CD4-positive, alpha-beta T cell treated with Interleukin-15 for 1 hour (primary cell): ENCODE measurements around the gene FICD.
"Not testable (repeated sequence)": the region's sequence is repeated elsewhere in the genome, so short reads cannot be mapped to it uniquely, and the experiment has no call there.

Experiments used
- DNase-seq: peaks from one replicate; pipeline ENCODE4 v3.0.0-alpha.2; 2020

FICD gene

GRCh38 chr12:108514973-108515814 lies at the start of gene FICD:
Gene FICD, plus strand, starts transcription at chr12:108515277. Its CDS starts 1,696 bp downstream, at chr12:108516973.
- peak; percentile 98 for DNase-seq

- no peak for DNase-seq
Measured at GRCh38 chr12:108465417-108465816, 49.7 kb upstream of the FICD start.

GRCh38 chr12:108468196-108468968 lies 46.7 kb upstream of the FICD start:
- DNase-seq, result no peak

DNA sequence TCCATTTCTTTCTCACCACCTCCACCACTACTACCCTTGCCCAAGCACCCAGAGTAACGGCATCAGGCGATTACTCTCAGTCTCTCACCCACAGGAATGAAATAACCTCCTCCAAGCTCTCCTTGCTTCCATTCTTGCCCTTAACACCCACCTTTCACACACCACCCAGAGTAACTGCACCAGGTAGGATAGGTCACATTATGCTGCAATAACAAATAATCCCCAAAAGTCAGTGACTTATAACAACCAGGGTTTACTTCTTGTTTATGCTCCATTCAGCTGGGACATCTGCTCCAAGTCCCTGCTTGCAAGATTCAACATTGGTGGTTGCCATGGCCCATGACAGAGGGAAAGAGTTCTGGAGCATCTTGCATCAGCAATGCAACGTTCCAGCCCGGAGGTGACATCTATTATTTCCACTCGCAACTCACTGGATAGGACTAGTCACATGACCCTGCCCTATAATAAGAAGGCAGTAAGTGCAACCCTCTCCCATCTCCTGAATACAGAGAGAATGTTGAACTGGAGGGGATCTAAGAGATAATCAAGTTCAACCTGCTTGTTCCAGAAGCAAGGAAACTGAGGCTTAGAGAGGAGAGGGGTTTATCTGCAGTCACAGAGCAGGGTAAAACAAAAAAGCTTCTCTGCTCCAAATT lies 41.5 kb upstream of the FICD start:
- DNase-seq, result no peak

DNA sequence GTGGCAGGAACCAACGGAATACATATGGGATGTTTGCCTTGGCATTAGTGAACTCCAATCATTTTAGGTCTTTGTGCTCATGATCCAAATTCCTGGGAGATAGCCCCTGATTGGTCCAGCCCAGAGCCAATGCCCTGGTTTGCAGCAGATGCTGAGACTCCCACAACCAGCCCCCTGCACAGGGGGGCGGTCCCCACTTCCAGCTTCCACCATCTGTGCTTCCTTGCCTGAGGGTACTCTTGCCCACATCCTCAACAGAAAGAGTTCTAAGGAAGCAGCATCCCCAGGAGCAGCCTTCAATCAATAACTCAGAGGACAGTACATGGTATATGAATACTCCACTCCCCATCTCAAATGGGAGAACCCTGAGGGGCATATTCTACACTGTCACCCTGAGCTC lies 39.7 kb upstream of the FICD start:
- no peak for DNase-seq

DNA sequence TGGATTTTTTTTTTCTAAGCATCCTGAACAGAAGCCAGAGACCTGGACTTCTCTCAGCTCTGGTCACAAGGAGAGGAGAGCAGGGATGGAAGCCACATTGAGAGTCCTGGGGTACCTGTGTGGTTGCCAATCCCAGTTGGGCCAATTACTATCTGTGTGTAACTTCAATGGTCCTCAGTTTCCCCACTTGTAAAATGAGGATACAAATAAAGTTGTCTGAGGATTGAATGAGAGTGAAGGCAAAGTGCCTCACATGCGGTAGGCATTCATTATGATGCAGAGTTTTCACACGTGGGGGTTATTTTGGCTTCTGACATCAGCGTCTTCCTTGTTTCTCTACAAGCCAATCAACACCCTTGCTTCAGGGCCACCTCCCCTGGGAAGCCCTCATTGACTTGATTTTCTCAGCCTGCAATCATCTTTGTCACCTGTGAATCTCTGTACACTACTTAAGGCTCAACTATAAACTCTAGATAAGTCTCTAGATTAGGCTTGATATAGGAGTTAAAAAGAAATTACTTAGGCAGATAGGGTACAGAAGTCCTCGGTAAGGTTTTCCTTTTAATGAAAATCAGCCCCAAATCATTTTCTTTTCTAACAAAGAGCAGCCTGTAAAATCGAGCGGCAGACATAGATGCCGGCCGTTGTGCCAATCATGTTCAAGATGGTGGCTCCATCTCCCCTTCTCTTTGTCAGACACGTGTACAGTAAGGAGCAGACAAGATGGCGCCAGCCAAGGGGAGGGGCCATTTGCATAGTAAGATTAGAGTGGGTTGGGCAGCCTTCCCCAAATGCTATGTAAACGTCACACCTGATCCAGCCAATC lies 37.8 kb upstream of the FICD start:
- no peak for DNase-seq

- DNase-seq, result no peak
Measured at GRCh38 chr12:108477881-108478259, 37.2 kb upstream of the FICD start.

- DNase-seq, result no peak
Measured at GRCh38 chr12:108478611-108479206, 36.4 kb upstream of the FICD start.

DNA sequence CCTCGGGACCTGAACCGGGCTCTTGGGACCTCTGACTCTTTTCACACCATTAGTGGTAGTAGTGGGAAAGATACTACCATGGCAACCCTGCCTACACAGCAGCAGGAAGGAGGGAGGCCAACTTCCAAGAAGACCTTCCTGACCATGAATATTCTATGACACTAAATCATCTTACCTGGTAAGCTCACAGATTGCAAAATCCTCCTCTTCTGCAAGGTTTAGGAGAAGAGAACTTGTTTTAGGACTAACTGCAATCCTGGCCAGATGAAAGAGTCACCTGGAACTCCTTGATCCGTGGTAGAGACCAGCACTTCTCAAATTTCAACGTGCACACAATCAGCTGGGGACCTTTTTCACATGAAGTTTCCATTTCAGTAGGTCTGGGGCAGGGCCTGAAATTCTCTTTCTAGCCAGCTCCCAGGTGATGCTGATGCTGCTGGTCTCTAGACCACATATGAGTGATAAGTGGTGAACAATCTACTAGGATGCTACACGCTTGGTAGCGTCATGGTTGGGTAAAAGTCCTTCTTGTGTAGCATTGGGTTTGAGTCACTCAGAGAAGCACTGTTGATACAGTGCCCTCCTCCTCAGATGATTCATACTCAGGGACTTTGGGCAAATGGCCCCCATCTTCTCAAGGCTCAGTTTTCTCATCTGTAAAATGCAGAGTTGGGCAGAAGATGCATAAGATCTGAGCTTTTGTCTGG lies 35.6 kb upstream of the FICD start:
- DNase-seq, result no peak

- no peak for DNase-seq
Measured at GRCh38 chr12:108482717-108483212, 32.3 kb upstream of the FICD start.

DNA sequence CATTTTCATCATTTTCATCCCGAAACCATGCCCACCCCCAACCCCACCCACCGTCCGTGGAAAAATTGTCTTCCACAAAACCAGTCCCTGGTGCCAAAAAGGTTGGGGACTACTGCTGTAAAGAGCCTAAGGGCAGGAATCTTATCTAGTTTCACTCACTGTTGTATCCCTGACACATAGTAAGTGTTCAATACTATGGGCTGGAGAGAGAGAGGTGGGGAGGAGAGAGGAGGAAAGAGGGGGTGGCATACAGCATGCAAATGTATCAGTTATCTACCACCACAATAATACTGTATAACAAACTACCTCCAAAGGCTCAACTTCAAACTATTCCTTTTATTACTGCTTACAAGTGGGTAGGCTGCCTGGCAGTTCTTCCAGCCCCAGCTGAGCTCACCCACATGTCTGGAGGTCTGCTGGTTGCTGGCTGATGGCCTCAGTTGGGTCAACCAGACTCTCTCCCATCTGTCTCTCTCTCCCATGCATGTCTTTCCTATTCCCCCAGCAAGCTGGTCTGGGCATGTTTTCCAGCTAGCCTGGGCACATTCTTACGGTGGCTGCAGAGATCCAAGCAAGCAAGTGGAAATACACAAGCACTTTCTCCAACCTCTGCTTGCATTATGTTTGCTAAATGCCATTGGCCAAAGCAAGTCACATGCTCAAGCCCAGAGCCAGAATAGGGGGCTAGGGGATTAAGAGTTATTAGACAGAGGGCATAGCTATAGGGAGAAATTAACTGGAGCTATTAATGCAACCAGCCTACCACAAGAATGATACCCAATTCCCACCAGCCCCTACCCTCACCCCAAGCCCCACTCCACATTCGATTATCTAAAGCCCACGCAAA lies 31.6 kb upstream of the FICD start:
- DNase-seq, result no peak

GRCh38 chr12:108484431-108484830 lies 30.6 kb upstream of the FICD start:
- no peak for DNase-seq

DNA sequence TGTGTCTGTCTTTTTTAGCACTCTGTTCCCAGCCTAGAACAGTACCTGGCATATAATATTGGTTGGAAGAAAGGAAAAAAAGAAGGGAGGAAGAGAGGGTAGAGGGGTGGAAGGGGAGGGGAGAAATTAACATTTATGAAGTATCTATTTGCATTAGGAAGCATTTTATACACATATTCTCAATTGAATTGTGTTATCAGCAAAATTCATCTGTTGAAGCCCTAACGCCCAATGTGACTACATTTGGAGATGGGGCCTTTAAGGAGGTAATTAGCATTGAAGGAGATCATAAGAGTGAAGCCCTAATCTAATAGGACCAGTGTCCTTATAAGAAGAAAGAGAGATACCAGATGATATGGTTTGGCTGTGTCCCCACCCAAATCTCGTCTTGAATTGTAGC lies 30.2 kb upstream of the FICD start:
- no peak for DNase-seq

GRCh38 chr12:108485371-108485770 lies 29.7 kb upstream of the FICD start:
- not testable (repeated sequence) for DNase-seq

GRCh38 chr12:108487029-108487428 lies 28.0 kb upstream of the FICD start:
- not testable (repeated sequence) for DNase-seq

DNA sequence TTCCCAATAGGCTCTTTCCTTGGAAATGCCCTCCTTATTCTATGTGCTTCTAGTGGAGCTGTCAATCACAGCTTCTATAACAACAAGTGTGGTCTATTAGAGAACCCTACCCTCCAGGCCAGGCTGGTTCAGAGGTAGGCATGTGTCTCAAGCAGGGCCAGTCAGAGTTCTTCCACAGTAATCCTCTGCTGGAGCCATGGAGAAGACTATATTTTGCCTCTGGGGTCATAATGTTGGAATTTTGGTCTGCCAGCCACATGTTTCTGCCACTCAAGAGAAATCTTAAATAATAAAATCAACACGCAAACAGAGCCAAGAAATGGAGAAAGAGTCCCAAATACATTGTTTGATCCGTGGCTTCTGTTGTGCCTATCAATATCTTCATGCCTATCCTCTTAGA lies 23.8 kb upstream of the FICD start:
- DNase-seq, result no peak

DNA sequence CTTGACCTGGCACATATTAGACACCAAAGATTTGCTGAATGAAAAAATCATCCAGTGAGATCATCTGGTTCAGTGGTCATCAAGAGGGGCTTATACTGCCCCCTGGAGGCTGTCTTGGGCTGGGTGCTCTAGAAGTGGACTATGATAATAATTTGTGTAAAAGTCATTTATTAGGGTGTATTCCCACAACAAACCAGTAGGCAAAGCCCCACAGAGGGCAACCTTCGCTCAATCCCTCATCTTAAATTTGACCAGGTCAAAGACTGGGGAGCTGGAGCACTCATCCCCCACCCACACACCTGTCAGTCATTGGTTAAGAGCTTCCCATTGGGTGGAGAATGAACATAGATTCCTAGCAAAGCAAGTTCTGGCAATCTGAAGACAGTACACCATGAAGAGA lies 20.0 kb upstream of the FICD start:
- no peak for DNase-seq

- no peak for DNase-seq
Measured at GRCh38 chr12:108495823-108496579, 19.1 kb upstream of the FICD start.

DNA sequence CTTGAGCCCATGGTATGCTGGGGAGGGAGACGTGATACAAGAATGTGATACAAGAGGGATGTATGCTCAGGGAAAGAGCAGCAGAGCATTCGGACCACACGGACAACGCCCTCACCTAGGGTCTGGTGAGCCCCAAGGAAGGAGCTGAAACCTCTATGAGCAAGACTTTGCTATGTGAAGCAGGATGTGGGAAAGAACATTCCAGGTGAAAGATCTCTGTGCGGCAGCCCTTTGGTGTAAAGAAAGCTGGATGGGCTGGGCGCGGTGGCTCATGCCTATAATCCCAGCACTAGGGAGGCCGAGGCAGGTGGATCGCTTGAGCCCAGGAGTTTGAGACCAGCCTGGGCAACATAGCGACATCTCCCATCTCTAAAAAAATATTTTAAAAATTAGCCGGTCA lies 16.9 kb upstream of the FICD start:
- DNase-seq, result no peak

DNA sequence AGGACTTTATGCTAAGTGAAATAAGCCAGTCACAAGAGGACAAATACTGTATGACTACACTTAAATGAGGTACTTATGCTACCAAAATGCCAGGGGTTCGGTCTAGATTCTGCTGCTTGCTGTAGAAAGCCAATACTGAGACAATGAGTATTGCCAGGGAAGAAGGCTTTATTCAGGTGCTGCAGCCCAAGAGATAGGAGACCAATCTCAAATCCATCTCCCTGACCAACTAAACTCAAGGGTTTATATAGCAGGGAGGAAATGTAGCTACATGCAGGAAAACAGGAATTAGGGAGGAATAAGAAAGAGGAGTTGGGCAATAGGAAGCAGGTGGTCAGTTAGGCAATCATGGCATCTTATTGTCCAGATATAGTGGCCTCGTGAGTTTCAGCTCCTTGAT lies 12.2 kb upstream of the FICD start:
- no peak for DNase-seq
